SU-DHL-6 (cell line): Measurements from ENCODE around the gene SAMD4B.
"Not testable (repeated sequence)": the region's sequence is repeated elsewhere in the genome, so short reads cannot be mapped to it uniquely, and the experiment has no call there.

Experiments
- H2AFZ ChIP-seq: fragments of 200-600 bp; sonication (generic); 2 replicates; pipeline ENCODE4 v1.6.1; 2014; ENCODE audit warnings: low read depth, mild to moderate bottlenecking, moderate library complexity, mixed read lengths, antibody characterized with exemption, low read length; ENCODE audit not compliant: severe bottlenecking
- H3F3A ChIP-seq: fragments of 200-600 bp; shearing (Covaris generic); 2 replicates; pipeline ENCODE4 v1.6.0; 2016; ENCODE audit warnings: antibody characterized with exemption, mild to moderate bottlenecking; ENCODE audit not compliant: insufficient read depth
- H3K27ac ChIP-seq: fragments of 200-600 bp; sonication (generic); 2 replicates; pipeline ENCODE4 v1.5.1; 2016; ENCODE audit warnings: low read depth, mild to moderate bottlenecking, low read length, moderate library complexity, mixed read lengths
- H3K27me3 ChIP-seq: fragments of 200-600 bp; sonication (generic), shearing (Covaris generic); 2 replicates; pipeline ENCODE4 v1.6.0; 2014; ENCODE audit warnings: mild to moderate bottlenecking, low read length
- H3K36me3 ChIP-seq: fragments of 200-600 bp; sonication (generic); 2 replicates; pipeline ENCODE4 v1.6.1; 2014; ENCODE audit warnings: mild to moderate bottlenecking, low read length, mixed read lengths
- H3K4me2 ChIP-seq: fragments of 300-600, 200-600 bp; shearing (Covaris generic), sonication (generic); 2 replicates; pipeline ENCODE4 v1.6.0; 2014; ENCODE audit warnings: low read length, low read depth, mild to moderate bottlenecking; ENCODE audit not compliant: poor library complexity, severe bottlenecking
- H3K4me3 ChIP-seq: fragments of 200-600 bp; sonication (generic); 2 replicates; pipeline ENCODE4 v1.5.1; 2014; ENCODE audit warnings: antibody characterized with exemption, low read length, mild to moderate bottlenecking, mixed read lengths; ENCODE audit not compliant: insufficient read depth, poor library complexity, severe bottlenecking
- H3K79me2 ChIP-seq: fragments of 200-600 bp; sonication (generic); 2 replicates; pipeline ENCODE4 v1.6.1; 2014; ENCODE audit warnings: mild to moderate bottlenecking, low read length, moderate library complexity; ENCODE audit not compliant: insufficient read depth
- H3K9ac ChIP-seq: fragments of 200-600 bp; sonication (generic); 2 replicates; pipeline ENCODE4 v1.7.0; 2014; ENCODE audit warnings: mild to moderate bottlenecking, low read length
- H3K9me2 ChIP-seq: fragments of 200-600 bp; sonication (generic); replicated peaks from 2 replicates; pipeline ENCODE4 v1.6.1; 2014; ENCODE audit warnings: low read length; ENCODE audit not compliant: insufficient read depth
- H3K9me3 ChIP-seq: fragments of 200-600 bp; sonication (generic); 2 replicates; pipeline ENCODE4 v1.6.1; 2014; ENCODE audit warnings: low read length, mixed read lengths; ENCODE audit not compliant: insufficient read depth
- H4K20me1 ChIP-seq: fragments of 200-600 bp; sonication (generic); 2 replicates; pipeline ENCODE4 v1.6.1; 2014; ENCODE audit warnings: low read depth, mild to moderate bottlenecking, antibody characterized with exemption, low read length, moderate library complexity, mixed read lengths
- EZH2phosphoT487 ChIP-seq: fragments of 200-600 bp; sonication (generic), shearing (Covaris generic); conservative IDR thresholded peaks from 2 replicates; pipeline ENCODE4 v1.6.1; 2018; ENCODE audit warnings: mild to moderate bottlenecking, antibody characterized with exemption, low read length, moderate library complexity, mixed read lengths
- TF ChIP-seq, protein P1 (sequence below): fragments of 200-600 bp; sonication (generic); IDR thresholded peaks from one replicate; pipeline ENCODE4 v1.5.1; 2017; ENCODE audit warnings: antibody characterized with exemption, mild to moderate bottlenecking, low read length, moderate library complexity; ENCODE audit not compliant: insufficient read depth, poor library complexity, severe bottlenecking

Gene SAMD4B

DNA sequence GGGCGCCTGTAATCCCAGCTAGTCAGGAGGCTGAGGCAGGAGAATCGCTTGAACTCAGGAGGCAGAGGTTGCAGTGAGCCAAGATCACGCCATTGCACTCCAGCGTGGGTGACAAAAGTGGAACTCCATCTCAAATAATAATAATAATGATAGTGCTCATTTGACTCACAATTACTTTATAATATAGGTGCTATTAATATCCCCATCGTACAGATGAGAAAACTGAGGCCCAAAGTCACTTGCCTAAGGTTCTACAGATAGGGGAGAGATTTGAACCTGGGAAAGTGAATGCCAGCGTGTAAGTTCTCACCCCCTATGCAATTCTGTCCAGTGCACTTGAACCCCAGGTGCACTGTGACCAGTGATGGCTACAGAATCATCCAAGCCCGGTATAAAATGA is 12.3 kb upstream of the SAMD4B start:
- Histone ChIP-seq H3K36me3 (no peaks in the 10 kb centered on the region), H3K9ac (no peak overlapping the region), H3K4me3 (no peak overlapping the region), H3K4me2 (no peak overlapping the region), H3F3A (no peaks in the 10 kb centered on the region), H2AFZ (no peak overlapping the region), H3K27me3 (no peaks in the 10 kb centered on the region), H3K9me3 (no peaks in the 10 kb centered on the region), H3K79me2 (no peaks in the 10 kb centered on the region), H4K20me1 (no peaks in the 10 kb centered on the region), H3K27ac (no peak overlapping the region), H3K9me2 (no peaks in the 10 kb centered on the region)
- TF ChIP-seq, protein P1, sequence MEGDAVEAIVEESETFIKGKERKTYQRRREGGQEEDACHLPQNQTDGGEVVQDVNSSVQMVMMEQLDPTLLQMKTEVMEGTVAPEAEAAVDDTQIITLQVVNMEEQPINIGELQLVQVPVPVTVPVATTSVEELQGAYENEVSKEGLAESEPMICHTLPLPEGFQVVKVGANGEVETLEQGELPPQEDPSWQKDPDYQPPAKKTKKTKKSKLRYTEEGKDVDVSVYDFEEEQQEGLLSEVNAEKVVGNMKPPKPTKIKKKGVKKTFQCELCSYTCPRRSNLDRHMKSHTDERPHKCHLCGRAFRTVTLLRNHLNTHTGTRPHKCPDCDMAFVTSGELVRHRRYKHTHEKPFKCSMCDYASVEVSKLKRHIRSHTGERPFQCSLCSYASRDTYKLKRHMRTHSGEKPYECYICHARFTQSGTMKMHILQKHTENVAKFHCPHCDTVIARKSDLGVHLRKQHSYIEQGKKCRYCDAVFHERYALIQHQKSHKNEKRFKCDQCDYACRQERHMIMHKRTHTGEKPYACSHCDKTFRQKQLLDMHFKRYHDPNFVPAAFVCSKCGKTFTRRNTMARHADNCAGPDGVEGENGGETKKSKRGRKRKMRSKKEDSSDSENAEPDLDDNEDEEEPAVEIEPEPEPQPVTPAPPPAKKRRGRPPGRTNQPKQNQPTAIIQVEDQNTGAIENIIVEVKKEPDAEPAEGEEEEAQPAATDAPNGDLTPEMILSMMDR, result no peak
- TF ChIP-seq EZH2phosphoT487, result no peak

DNA sequence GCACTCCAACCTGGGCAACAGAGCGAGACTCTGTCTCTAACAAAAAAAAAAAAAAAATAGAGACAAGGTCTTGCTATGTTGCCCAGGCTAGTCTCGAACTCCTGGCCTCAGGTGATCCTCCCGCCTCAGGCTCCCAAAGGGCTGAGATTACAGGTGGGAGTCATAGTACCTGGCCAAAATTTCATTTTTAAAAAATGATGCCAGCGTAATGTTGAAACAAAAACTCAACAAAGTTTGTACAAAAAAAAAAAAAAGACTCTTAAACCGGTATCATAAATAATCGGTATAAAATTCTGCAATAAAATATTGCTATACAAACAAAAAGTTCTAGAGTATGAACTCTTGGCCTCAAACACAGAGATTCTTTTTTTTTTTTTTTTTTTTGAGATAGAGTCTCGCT is 9.9 kb upstream of the SAMD4B start:
- TF ChIP-seq EZH2phosphoT487, result no peak
- TF ChIP-seq, protein P1, result no peak
- Histone ChIP-seq H3F3A (0 out of 2 replicates have a peak, but pooled peaks cover 3% of the 10 kb centered on the region), H3K9ac (no peak overlapping the region), H3K27ac (no peak overlapping the region), H3K9me3 (no peaks in the 10 kb centered on the region), H3K79me2 (no peaks in the 10 kb centered on the region), H2AFZ (no peak overlapping the region), H3K4me2 (no peak overlapping the region), H3K27me3 (no peaks in the 10 kb centered on the region), H3K36me3 (no peaks in the 10 kb centered on the region), H4K20me1 (no peaks in the 10 kb centered on the region), H3K9me2 (no peaks in the 10 kb centered on the region), H3K4me3 (no peak overlapping the region)

DNA sequence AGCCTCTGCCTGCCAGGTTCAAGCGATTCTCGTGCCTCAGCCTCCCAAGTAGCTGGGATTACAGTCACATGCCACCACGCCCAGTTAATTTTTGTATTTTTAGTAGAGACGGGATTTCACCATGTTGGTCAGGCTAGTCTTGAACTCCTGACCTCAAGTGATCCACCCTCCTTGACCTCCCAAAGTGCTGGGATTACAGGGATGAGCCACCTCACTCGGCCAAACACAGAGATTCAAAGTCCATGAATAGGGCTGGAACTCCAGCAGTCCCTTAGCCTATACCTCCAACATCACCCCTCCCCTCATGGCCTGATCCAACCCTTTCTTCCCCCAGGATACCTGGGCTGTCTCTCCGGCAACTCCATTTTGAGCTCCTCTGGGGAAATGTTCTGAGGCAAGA is 9.5 kb upstream of the SAMD4B start:
- H3K9me3 ChIP-seq, H3K27ac ChIP-seq, H3K27me3 ChIP-seq, H3K36me3 ChIP-seq, H3F3A ChIP-seq, H3K4me3 ChIP-seq, H4K20me1 ChIP-seq, H3K79me2 ChIP-seq, H3K4me2 ChIP-seq, H2AFZ ChIP-seq, H3K9ac ChIP-seq, H3K9me2 ChIP-seq: not testable (repeated sequence)

DNA sequence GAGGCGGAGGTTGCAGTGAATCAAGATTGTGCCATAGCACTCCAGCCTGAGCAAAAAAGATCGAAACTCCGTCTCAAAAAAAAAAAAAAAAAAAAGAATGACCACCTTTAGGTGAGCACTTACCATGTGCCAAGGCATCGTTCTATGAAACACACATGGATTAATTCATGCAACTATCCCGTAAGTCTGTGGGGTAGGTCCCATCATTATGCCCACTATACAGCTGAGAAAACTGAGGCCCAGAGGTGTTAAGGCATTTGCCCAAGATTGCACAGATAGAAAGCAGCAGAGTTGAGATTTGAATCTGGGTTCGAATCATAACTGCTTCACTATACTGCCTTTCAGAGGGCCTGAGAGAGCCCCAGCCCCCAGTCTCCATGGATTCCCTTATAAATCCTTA is 8.7 kb upstream of the SAMD4B start:
- Histone ChIP-seq H3K79me2 (no peaks in the 10 kb centered on the region), H3K4me3 (no peak overlapping the region), H3K9me3 (no peaks in the 10 kb centered on the region), H4K20me1 (no peaks in the 10 kb centered on the region), H2AFZ (no peak overlapping the region), H3K27me3 (no peaks in the 10 kb centered on the region), H3K36me3 (no peaks in the 10 kb centered on the region), H3K9me2 (no peaks in the 10 kb centered on the region), H3K27ac (no peak overlapping the region), H3K4me2 (no peak overlapping the region), H3F3A (0 out of 2 replicates have a peak, but pooled peaks cover 9% of the 10 kb centered on the region), H3K9ac (no peak overlapping the region)
- TF ChIP-seq EZH2phosphoT487, result no peak
- TF ChIP-seq, protein P1, result no peak
